Loucy (cell line): ENCODE data around the gene SDHD.

ENCODE experiments used
- EZH2phosphoT487 ChIP-seq: fragments of 200-600 bp; IDR thresholded peaks from 2 replicates; pipeline ENCODE4 v1.6.1; 2018; ENCODE audit warnings: antibody characterized with exemption, mild to moderate bottlenecking, moderate library complexity, borderline replicate concordance
- TF ChIP-seq, protein P1 (sequence below): fragments of 200-600 bp; sonication (generic); conservative IDR thresholded peaks from 2 replicates; pipeline ENCODE4 v1.5.1; 2014; ENCODE audit warnings: mild to moderate bottlenecking, antibody characterized with exemption, low read length

DNA sequence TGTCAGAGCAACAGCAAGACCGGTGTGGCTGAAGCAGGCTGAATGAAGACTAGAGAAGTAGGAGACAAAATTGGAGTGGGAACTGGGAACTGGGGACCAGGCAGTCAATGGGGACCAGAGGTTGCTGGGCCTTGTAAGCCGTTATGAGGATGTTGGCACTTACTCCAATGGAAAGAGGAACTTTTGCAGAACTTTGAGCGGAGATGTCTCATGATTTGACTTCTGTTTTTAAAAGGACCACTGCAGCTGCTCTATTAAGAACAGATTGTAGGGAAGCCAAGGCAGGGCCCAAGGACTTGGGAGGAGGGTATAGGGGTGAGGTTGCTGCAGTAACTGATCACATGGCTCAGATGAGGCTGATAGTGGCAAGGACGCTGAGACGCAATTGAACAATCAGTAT is 43.0 kb downstream of the SDHD start:
- TF ChIP-seq, protein P1, sequence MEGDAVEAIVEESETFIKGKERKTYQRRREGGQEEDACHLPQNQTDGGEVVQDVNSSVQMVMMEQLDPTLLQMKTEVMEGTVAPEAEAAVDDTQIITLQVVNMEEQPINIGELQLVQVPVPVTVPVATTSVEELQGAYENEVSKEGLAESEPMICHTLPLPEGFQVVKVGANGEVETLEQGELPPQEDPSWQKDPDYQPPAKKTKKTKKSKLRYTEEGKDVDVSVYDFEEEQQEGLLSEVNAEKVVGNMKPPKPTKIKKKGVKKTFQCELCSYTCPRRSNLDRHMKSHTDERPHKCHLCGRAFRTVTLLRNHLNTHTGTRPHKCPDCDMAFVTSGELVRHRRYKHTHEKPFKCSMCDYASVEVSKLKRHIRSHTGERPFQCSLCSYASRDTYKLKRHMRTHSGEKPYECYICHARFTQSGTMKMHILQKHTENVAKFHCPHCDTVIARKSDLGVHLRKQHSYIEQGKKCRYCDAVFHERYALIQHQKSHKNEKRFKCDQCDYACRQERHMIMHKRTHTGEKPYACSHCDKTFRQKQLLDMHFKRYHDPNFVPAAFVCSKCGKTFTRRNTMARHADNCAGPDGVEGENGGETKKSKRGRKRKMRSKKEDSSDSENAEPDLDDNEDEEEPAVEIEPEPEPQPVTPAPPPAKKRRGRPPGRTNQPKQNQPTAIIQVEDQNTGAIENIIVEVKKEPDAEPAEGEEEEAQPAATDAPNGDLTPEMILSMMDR = no peak
- no peak for TF ChIP-seq EZH2phosphoT487
